Putamen (tissue), 1 donor: ENCODE results near the gene NAXD.
"Not testable (repeated sequence)": the region's sequence is repeated elsewhere in the genome, so short reads cannot be mapped to it uniquely, and the experiment has no call there.

Source experiments
- DNase-seq: peaks from one replicate; pipeline ENCODE4 v3.0.0-alpha.2; 2016; ENCODE audit warnings: low spot score

NAXD gene

DNA sequence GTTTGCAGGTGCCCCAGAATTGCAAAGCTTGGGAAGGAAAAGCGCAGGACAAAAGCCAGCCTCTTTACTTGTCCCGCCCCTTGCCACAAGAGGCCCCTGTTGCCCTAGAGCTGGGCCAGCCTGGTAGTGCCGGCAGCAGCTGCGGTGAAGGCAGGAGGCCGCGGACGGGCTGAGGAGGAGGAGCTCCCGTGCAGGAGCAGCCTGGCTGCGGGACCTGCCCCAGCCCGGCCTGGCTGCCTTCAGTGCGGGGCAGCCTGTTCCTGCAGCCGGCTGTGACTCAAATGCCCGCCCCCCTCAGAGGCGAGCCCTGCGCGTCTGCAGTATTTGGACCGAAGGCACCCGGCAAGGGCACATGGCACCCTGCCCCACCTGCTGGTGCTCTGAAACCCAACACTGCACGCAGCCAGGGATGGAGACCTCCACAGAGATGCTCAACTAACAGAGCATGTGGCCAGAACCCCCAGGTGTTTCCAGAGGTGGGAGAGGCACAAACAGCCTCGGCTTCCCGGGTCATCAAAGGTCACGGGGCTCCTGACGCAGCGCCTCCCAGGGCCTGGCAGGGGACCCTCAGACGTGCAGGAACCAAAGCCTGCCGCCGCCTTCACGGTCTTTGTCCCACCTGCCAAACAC, 29.7 kb downstream of the NAXD start:
- peak; percentile 58 for DNase-seq

DNA sequence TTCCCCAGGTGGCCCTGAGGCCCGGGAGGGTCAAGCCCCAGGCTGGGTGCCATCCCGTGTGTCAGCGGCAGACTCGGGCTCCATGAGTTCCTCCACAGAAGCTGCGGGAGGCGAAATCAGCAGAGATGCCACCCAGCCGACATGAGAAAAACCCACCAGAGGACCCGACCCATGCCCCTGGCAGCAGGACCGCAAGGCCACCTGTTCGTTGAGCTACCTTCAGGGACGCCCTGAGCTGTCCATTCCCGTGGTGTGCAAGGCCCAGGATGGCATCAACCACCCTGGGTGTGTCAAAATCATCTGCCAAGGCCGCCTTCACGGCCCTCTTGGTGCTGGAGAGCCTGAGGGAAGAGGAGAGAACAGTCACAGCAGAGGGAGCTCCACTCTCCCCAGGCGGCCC, 30.4 kb downstream of the NAXD start:
- DNase-seq, result no peak

DNA sequence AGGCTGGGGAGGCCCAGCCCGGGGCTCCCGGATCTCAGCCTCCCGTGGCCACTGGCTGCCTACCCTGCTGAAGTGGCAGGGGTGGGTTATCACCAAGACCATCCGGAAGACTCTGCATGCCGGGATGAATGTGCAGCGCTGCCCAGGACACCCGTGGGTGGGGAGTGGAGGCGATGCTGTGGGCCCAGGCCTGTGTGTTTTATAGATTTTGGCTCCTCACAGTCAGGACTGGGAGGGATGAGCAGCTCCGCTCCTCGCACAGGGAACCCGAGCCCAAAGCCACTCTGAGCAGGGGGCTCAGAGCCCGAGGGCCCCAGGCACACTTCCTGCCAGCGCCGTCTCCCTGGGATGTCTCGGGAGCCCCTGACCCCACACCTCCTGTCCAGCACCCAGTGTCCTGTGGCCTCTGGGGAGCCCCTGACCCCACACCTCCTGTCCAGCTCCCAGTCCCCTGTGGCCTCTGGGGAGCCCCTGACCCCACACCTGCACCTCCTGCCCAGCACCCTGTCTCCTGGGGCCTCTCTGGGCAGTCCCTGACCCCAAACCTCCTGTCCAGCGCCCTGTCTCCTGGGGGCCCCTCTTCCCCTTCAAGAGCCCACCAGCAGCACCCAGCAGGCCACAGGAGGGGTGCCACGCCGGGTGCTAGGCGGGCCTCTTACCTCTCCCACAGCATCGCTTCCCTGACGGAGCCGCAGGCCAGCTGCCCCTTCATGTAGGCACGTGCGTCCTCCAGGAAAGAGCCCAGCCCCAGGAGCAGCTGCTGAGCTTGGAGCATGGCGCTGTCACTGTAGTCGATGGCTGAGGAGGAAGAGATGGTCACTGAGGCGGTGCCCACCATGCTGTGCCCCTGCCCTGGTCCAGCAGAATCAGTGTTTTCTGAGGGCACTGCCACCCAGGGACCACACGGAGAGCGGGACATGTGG, 31.4 kb downstream of the NAXD start:
- no peak for DNase-seq

DNA sequence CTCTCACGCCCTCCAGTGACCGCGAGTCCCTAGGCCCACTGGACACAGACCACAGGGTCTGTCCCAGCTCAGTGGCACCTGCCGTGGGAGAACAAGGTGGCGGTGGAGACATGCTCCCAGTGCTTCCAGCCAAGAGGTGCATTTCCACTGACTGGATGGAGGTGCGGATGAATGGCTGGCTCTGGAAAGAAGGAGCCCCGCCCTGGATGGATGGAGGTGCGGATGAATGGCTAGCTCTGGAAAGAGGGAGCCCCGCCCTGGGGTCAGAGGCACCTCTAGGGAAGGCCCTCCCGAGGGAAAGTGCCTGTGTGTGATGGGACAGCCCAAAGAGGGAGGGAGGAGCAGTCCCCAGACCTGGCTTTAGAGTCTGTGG, 32.0 kb downstream of the NAXD start:
- DNase-seq, result no peak

DNA sequence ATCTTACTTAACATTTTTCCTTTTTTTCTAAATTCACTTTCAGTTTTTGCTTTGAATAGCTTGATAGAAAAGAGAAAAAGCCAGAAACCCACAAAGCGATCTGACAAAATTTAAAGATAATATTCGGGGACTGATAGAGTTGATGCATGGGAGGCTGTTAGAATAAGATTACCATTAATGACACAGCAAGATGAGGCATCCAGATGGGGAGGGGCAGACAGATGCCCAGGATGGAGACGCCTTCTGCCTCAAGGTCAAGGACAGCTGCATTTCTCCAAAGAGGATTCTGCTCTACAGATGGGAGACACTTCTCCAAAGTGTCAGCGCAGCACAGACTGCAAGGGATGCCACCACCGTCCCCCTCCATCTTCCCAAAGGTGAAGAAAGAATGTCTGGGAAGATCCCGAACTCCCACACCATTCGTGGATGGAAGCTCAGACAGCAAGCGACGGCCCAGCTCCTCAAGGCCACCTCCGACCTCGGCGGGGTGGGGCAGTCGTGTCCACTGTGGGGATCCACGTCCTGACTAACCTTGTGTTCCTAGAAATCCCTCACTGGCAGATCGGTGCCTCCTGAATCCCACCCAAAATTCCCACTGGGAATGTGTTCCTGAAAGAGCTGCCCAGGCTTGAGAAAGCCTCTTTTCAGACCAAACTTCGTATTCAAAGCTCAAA, 32.9 kb downstream of the NAXD start:
- DNase-seq, result no peak

DNA sequence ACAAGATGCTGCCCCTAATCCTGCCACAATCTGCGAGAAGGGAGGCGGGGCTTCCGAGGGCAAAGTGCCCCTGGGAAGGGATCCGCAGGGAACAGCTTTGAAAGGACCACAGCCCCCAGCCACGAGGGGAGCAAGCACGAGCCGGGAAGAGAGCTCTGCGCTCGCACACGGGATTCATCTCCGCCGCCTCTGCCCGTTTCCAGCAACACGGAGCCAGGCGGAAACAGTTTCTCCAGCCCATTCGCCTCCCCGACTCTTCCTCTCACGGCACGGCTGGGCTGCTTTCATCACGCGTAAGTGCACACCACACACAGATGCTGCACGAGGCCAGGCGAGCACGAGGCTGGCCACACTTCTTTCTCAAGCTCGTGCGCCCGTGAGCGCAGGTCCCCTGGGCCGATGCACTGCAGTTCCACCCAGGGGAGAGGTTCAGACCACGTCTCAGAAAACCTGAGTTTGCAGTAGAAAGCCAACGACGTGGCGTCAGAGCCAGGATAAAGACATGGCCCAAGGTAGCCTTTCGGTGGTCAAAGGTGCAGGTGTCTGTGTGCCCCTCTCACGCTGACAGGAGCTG, 33.6 kb downstream of the NAXD start:
- DNase-seq, result no peak

DNA sequence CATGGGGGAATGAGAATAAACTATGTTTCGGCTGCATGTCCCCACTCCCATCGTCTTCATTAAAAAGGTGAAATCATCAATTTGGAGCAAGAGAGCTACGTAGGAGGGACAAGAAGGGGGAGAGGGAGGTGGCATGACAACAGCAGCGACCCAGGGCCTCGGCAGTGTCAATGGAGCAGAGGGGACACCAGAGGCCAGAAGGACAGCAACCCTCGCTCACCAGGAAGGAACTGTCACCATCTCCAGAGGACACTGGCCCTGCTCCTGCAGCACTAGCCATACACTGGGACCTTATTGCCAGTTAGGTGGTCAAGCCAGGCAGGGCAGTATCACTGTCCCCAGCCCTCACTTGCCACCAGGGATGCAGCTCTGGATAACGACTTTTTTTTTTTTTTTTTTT, 34.2 kb downstream of the NAXD start:
- no peak for DNase-seq

DNA sequence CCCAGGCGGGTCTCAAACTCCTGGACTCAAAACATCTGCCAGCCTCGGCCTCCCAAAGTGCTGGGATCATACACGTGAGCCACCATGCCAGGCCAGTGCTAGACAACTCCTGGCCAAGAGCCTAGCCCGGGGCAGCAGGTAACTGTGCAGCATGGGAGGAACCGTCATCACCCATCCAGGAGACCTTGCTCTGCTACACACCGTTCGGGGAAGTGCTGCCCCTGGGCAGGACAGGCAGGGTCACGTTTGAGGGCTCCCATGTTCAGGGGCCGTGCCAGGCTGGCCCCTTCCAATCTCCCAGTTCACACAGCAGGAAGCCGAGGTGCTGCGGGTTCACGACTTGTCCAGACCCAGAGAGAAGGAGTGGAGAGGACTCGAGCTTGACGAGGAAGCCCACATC, 35.1 kb downstream of the NAXD start:
- no peak for DNase-seq

DNA sequence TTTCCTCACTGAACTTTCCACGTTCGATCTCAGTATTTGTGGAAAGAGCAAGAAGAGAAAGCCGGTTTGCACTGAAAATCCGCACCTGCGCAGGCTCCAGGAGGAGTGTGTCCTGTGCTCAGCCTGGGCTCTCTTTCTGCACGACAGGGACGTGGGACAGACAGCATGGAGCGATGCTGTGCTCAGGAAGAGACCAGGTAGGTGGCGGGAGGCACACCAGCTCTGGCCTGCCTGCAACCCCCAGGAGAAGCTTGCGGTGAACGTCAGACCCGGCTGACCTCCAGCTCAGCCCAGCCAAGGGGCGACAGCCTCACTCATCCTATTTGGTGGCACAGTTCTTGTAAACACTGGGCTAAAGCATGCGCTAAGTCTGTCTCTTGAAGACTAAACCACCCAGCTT, 35.9 kb downstream of the NAXD start:
- DNase-seq, result no peak

DNA sequence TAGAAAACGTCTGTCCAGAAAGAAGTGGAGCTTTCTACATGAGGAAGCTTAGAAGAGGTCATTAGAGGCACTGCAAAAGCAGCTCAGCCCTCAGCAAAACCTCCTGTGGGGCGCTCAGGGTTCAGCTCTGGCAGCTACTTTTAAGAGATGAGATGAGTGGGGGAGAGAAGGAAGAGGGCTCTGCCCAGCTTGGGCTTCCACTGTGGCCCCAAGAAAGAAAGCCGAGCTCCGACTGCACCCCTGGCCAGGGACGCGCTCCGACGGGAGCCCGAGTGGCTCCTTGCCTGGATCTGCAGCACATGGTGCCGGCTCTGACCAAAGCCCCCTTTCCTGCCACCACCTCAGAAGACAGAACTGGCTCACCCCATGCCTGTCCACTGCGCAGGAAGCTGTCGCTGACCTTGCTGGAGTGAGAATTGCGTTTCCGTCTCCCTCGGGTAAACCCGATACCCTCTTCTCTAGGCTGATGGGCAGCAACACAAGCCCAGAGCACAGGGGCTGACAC, 36.4 kb downstream of the NAXD start:
- no peak for DNase-seq

DNA sequence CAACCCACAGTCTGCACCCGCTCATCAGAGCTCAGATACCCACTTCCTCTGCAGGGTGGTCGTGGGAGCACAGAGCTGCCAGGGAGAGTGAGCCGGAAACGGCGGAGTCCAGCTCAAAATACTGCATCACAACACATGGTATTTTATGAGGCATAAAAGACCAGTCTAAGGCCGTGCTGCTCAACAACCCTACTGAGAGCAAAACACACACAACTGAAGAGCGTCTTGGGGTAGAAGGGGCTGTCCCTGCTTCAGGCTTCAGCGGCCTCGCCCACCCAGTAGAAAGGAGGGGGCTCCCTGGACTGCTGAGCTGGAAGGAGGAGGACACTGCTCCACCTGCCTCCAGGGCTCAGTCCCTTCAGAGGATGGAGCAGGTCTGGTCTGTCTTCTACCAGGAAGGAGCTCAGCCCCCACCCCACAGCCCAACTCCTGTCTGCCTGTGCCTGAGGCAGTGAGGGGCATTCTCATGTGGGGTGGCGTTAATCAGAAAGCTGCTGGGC, 36.9 kb downstream of the NAXD start:
- DNase-seq, result no peak

DNA sequence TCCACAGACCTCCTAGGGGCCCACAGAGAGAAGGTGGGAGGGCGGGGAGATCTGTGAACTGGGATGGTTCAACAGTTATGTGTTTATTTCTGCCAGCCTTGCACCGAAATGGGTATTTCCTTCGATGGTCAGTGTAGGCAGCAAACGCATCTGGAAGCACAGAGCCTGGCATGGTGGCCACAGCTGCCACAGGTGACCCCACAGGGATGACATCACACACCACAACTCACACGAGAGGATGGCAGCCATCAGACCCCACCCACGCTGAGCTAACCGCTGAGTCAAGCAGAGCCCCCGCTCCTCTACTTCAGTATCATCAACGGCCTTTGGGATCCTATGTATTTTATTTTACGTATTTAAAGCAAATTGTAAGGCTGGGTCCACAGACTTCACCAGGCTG, 37.4 kb downstream of the NAXD start:
- no peak for DNase-seq

DNA sequence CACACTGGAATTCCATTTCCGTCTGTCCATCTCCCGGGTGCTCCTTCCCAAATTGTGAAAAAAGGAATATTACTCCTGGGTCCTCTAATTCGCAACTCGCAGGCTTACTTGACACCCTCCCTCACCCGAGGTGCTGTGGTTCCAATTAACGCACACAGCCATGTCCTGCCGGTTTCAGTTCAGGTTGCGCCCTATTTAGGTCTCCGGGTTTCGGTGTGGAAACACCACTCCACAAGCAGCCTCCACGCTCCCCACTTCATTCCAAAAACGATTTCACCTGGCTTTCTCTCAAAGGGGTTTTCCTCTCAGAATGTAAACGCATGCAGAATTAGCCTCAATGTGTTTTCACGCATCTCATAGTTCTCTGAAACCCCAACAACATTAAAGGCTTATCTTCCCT, 37.9 kb downstream of the NAXD start:
- no peak for DNase-seq

DNA sequence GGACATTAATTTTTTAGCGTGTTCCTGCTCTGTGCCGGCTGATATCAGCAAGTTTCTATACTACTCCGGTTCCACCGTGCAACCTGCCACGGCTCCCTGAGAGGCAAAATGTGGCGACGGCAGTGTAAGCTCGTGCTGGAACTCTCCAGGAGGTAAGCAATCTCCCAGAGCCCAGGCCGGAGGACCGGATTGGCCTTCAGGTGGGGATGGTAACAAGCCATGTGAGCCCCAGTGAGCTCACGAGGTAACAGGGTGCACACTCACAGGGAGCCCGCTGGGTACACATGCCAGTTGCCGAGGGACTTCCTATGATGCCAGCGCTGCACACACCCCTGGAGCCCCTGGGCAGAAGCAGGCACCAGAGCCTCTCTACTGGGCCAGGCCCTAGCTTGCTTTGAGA, 38.5 kb downstream of the NAXD start:
- DNase-seq, result no peak

DNA sequence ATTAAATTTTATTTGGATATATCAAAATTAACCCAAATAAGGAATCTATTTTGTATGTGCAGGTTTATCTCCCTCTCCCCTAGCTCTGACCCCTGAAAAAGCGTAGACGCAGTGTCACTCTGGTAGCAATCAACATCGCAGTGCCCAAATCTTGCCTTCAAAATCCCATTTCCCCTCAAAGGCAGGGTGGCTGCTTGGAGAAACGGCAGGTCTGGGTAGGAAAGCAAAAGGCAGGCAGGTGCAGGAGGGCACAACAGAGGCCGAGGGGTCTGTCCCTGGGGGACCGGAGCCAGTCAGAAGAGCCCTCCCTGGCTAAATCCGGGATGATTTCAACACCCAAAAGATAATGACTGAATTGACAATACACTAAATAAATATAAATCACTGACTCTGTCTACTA, 41.9 kb downstream of the NAXD start:
- no peak for DNase-seq

DNA sequence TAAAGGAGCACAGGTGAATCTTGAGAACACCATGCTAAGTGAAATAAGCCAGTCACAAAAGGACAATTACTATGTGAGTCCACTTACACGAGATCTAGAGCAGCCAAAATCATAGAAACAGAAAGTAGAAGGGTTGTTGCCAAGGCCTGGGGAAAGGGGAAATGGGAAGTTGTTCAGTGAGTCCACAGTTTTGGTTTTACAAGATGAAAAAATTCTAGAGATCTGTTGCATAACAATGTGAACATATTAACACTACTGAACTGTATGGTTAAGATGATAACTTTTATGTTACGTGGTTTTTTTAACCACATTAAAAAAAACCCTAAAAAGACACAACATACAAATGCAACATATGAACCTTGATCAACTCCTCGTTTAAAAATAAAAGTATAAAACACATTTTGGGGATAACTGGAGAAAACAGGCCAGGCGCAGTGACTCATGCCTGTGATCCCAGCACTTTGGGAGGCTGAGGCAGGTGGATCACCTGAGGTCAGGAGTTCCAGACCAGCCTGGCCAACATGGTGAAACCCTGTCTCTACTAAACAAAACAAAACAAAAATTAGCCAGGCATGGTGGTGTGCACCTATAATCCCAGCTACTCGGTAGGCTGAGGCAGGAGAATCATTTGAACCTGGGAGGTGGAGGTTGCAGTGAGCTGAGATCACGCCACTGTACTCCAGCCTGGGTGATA, 43.0 kb downstream of the NAXD start:
- not testable (repeated sequence) for DNase-seq

DNA sequence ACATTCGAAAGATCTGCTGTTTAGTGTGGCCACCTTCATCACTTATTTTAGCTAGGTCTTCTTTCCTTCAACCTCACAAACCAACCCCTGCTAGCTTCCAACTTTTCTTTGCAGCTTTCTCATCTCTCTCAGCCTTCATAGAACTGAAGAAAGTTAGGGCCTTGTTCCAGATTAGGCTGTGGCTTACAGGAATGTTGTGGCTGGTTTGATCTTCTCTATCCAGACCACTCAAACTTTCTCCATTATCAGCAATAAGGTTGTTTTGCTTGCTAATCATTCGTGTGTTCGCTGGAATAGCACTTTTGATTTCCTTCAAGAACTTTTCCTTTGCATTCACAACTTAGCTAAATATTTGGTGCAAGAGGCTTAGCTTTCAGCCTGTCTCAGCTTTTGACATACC, 45.9 kb downstream of the NAXD start:
- no peak for DNase-seq

DNA sequence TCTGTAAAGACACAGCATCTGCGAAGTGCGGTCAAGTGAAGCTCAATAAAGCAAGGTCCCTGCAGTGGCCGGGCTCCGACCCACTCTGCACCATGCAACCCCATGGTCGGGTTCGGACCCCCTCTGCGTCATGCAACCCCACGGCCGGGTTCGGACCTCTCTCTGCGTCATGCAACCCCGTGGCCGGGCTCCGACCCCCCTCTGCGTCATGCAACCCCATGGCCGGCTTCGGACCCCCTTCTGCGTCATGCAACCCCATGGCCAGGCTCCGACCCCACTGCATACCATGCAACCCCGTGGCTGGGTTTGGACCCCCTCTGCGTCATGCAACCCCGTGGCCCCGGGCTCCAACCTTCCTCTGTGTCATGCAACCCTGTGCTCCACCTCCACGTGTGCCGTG, 46.7 kb downstream of the NAXD start:
- DNase-seq, result no peak

DNA sequence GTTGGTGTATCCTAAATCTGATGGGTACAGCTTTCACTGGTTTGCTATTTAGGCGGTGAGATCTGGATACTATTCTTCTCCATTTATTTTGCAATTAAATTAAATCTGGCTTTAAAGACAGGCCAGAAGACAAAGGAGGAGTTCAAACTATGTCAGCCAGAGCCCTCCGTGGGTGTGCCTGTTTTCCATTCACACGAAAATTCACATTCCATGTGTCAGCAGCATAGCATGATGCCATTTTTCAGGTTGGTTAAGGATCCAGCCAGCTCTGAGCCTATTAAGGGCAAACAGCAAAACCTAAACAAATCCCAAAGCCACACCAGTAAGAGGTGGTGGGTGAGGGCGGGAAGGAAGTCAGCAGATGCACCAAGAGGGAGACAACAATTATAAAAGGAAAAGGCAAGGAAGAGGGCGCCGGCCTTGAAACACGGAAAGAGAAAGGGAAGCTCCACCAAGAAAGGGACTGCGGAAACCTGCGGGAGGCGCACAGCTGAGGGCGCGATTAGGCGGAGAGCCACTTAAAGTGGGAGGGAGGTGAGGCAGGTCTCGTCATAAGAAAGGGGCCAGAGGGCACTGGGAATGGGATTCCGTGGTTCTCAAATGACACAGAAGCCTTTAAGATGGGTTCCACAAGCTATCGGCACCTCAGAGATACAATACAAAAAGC, 47.6 kb downstream of the NAXD start:
- DNase-seq, result no peak

DNA sequence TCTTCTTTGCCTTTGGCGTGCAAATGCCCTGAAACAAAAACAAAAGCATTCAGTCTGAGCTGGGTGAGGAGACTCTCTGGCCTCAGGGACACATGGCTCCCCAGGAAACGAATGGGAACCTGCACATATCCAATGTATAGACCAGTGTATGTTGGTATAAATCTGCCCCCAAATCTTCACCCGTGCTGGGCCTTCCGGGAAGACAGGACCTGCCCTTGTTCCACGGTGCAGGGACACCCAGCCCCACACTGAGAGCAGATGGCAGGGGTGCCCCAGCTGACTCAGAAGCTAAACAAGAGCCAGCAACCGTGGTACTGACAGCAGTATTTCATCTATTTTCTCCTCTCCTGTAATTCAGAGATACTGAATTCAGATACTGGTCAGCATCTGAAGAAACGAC, 48.1 kb downstream of the NAXD start:
- DNase-seq, result no peak

DNA sequence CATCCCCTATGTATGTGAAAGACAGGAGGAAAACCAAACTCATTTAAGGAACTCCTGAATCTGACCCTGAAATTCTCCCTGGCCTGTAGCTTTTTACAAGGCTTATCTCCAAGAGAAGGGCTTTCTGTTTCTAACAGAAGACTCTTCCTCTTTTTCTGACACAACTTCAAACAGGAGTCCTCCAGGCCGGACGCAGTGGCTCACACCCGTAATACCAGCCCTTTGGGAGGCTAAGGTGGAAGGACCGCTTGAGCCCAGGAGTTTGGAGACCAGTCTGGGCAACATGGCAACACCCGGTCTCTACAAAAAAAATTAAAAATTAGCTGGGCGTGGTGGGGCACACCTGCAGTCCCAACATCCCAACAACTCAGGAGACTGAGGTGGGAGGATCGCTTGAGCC, 48.7 kb downstream of the NAXD start:
- no peak for DNase-seq
